ENCODE measurements around the gene INPP1.

DNA sequence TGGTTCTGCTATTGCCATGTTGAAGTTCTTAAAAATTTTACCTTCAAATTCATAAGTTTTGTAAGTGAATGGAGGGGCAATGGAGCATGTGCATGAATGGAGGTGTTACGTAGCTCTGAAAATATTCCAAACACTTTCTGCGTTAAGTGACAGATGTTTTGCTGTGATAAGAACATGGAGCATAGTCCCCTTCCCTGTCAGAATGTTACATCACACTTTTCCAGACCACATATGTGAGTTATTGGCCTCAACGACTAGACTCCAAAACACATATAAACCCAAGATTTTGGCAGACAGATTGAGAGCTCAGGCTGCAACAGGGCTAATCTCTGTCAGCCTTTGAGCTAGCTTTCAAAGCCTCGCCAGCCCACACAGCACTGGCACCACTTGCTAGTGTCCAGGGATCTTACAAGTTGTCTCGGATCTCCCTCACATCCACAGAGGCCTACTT is 37.6 kb downstream of the INPP1 start:
- TF ChIP-seq, protein P1, sequence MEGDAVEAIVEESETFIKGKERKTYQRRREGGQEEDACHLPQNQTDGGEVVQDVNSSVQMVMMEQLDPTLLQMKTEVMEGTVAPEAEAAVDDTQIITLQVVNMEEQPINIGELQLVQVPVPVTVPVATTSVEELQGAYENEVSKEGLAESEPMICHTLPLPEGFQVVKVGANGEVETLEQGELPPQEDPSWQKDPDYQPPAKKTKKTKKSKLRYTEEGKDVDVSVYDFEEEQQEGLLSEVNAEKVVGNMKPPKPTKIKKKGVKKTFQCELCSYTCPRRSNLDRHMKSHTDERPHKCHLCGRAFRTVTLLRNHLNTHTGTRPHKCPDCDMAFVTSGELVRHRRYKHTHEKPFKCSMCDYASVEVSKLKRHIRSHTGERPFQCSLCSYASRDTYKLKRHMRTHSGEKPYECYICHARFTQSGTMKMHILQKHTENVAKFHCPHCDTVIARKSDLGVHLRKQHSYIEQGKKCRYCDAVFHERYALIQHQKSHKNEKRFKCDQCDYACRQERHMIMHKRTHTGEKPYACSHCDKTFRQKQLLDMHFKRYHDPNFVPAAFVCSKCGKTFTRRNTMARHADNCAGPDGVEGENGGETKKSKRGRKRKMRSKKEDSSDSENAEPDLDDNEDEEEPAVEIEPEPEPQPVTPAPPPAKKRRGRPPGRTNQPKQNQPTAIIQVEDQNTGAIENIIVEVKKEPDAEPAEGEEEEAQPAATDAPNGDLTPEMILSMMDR (IDR thresholded peaks at IDR 0.05): no peak
- no peak for TF ChIP-seq POLR2A (IDR thresholded peaks at IDR 0.05)

All from right lobe of liver (tissue), 4 donors.